CD4-positive, alpha-beta T cell (primary cell): ENCODE data around the gene ATP1B1. TPM values are rescaled to one million over a fixed set of nuclear protein-coding genes. Genes with fewer than 3 reads are reported as not detected.

Source experiments
- ATAC-seq: fragments of 200-7000 bp; cut with Tn5 transposase; one replicate; pipeline ENCODE4 v1.10.0; 2022; ENCODE audit warnings: mild to moderate bottlenecking; ENCODE audit not compliant: poor library complexity
- CTCF ChIA-PET: fragments of 350-600 bp; sonication (Branson Sonifier 250); formaldehyde crosslinking; loops from one replicate; lab custom pipeline; 2021; ENCODE audit warnings: antibody characterized with exemption, inconsistent platforms; lab: Charles Lee
- POLR2A ChIA-PET: fragments of 350-600 bp; sonication (Branson Sonifier 250); formaldehyde crosslinking; loops from one replicate; lab custom pipeline; 2021; ENCODE audit warnings: antibody characterized with exemption, inconsistent platforms; lab: Charles Lee
- DNase-seq, 14 experiments: peaks; one replicate each; pipeline ENCODE4 v3.0.0-alpha.2; 2013 to 2020; ENCODE audit warnings: mixed read lengths in 2 of 14
- H3K27ac ChIP-seq, 2 donors: one replicate each; pipeline versions ENCODE4 v1.5.1 to v1.7.0; 2013; ENCODE audit warnings: low read length in 2 of 2, low read depth in 1 of 2, mild to moderate bottlenecking in 1 of 2
- H3K27me3 ChIP-seq, 2 experiments: 1 replicate in 1 of 2; 2 replicates in 1 of 2; pipeline versions ENCODE4 v1.6.1 to v1.7.0; 2013; ENCODE audit warnings: low read length in 2 of 2, control low read depth in 1 of 2, mild to moderate bottlenecking in 1 of 2, moderate library complexity in 1 of 2; ENCODE audit not compliant: insufficient read depth in 2 of 2, control insufficient read depth in 1 of 2
- H3K36me3 ChIP-seq: one replicate; pipeline ENCODE4 v1.6.1; 2013; ENCODE audit warnings: low read length, control low read depth; ENCODE audit not compliant: insufficient read depth
- H3K4me1 ChIP-seq: one replicate; pipeline ENCODE4 v1.6.1; 2013; ENCODE audit warnings: low read length, control low read depth; ENCODE audit not compliant: insufficient read depth
- H3K4me3 ChIP-seq: one replicate; pipeline ENCODE4 v1.5.1; 2013; ENCODE audit warnings: mild to moderate bottlenecking, low read length, moderate library complexity
- H3K9me3 ChIP-seq, 2 experiments: 1 replicate in 1 of 2; 2 replicates in 1 of 2; pipeline versions ENCODE4 v1.6.1 to v1.7.0; 2013; ENCODE audit warnings: low read length in 2 of 2, mild to moderate bottlenecking in 2 of 2, control low read depth in 1 of 2, moderate library complexity in 1 of 2; ENCODE audit not compliant: control insufficient read depth in 1 of 2, insufficient read depth in 1 of 2
- H3K27ac Mint-ChIP-seq: one replicate; pipeline ENCODE4 v1.8.0; 2020; ENCODE audit warnings: mixed read lengths
- H3K27me3 Mint-ChIP-seq: one replicate; pipeline ENCODE4 v1.8.0; 2021; ENCODE audit warnings: mixed read lengths
- H3K36me3 Mint-ChIP-seq: one replicate; pipeline ENCODE4 v1.8.0; 2021; ENCODE audit warnings: low read depth, mixed read lengths
- H3K4me1 Mint-ChIP-seq: one replicate; pipeline ENCODE4 v1.8.0; 2021; ENCODE audit warnings: low read depth, mixed read lengths
- H3K4me3 Mint-ChIP-seq: one replicate; pipeline ENCODE4 v1.8.0; 2020; ENCODE audit warnings: mild to moderate bottlenecking, mixed read lengths
- H3K9me3 Mint-ChIP-seq: one replicate; pipeline ENCODE4 v1.8.0; 2020; ENCODE audit warnings: mixed read lengths
- intact Hi-C, 2 experiments: fragments of 100-400 bp; cut with DNase I in 1 of 2; cut with micrococcal nuclease in 1 of 2; formaldehyde crosslinking; loops; one replicate each; pipeline versions ENCODE4 v1.15.1 to v1.9.0; 2023 to 2025; cut with DNase I, micrococcal nuclease
- total RNA-seq, 174 experiments: library from RNA in 2 of 174; stranded (reverse) in 2 of 174; gene quantifications; one replicate each; pipeline ENCODE4 v1.2.3 and lab custom pipeline; 2021 to 2026
- TF ChIP-seq, protein P1 (sequence below): fragments of 200-600 bp; IDR thresholded peaks from one replicate; pipeline ENCODE4 v1.8.0; 2022; ENCODE audit warnings: antibody characterized with exemption, mild to moderate bottlenecking

Gene ATP1B1
- total RNA-seq, 2 experiments from 2014 or later, result 3.5 to 4.5 TPM

DNA sequence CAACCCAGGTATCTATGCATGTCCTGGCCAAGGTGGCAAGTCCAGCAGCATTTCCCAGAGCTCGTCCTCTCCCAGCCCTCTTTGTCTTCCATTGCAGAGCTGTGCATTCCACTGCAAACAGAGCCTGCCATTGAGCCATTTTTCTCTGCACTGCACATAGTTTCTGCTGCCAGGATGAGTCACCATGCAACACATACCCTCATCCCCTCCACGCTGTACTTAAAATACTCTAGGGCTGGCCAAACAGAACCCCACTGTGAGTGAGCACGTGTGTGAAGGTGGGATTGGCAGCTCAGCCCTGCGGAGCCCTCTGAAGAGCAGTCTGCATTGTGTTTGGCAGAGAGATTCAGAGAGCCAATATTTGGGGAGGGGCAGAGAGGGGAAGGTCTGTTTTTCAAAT, 3.9 kb upstream of the ATP1B1 start:
- CTCF ChIA-PET, result no interaction called here
- Mint-ChIP-seq H3K36me3 (no peaks in the 10 kb centered on the region), H3K9me3 (no peaks in the 10 kb centered on the region), H3K4me1 (peaks cover 15% of the 10 kb centered on the region), H3K4me3 (no peak overlapping the region), H3K27ac (no peak overlapping the region), H3K27me3 (no peaks in the 10 kb centered on the region)
- DNase-seq (no peak), ATAC-seq (no peak)
- Histone ChIP-seq H3K4me3 (no peak overlapping the region), H3K27me3 (no peaks in the 10 kb centered on the region), H3K36me3 (no peaks in the 10 kb centered on the region), H3K4me1 (peaks cover 17% of the 10 kb centered on the region), H3K27ac (no peak overlapping the region), H3K9me3 (no peaks in the 10 kb centered on the region)
- POLR2A ChIA-PET, result no interaction called here
- intact Hi-C loops, result loop anchor here (10.0 kb wide), 2 partner anchors 658 to 758 kb away; no protein-coding TSS in a partner anchor
- TF ChIP-seq, protein P1, sequence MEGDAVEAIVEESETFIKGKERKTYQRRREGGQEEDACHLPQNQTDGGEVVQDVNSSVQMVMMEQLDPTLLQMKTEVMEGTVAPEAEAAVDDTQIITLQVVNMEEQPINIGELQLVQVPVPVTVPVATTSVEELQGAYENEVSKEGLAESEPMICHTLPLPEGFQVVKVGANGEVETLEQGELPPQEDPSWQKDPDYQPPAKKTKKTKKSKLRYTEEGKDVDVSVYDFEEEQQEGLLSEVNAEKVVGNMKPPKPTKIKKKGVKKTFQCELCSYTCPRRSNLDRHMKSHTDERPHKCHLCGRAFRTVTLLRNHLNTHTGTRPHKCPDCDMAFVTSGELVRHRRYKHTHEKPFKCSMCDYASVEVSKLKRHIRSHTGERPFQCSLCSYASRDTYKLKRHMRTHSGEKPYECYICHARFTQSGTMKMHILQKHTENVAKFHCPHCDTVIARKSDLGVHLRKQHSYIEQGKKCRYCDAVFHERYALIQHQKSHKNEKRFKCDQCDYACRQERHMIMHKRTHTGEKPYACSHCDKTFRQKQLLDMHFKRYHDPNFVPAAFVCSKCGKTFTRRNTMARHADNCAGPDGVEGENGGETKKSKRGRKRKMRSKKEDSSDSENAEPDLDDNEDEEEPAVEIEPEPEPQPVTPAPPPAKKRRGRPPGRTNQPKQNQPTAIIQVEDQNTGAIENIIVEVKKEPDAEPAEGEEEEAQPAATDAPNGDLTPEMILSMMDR, result no peak

DNA sequence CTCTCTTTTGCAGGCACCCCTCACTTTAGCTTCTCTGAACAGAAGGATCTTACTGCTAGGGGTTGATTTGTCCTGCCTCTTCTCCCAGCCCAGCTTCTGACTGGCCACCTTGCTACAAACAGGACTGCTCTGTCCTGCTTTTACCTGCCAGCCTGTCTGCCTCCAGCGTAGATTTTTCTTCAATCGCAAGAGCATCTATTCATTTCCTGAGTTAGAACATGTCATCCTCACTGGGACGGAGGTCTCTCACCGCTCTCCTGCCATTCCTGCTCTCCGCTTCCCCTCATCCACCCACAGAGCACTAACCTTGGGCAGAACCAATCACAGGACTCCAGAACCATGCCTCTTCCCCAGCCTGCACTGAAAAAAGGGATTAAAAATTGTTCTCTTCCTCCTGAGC, 3.5 kb upstream of the ATP1B1 start:
- H3K27me3 Mint-ChIP-seq, result no peaks in the 10 kb centered on the region
- DNase-seq, result no peak
- Histone ChIP-seq H3K9me3 (no peaks in the 10 kb centered on the region), H3K27me3 (no peaks in the 10 kb centered on the region), H3K4me3 (no peak overlapping the region), H3K36me3 (no peaks in the 10 kb centered on the region), H3K27ac (no peak overlapping the region), H3K4me1 (peaks cover 20% of the 10 kb centered on the region)
- no peaks in the 10 kb centered on the region for H3K9me3 Mint-ChIP-seq
- ATAC-seq, result no peak
- TF ChIP-seq, protein P1, result no peak
- ChIA-PET POLR2A (no interaction called here), CTCF (no interaction called here)
- H3K4me1 Mint-ChIP-seq, result peaks cover 19% of the 10 kb centered on the region
- no peak overlapping the region for H3K4me3 Mint-ChIP-seq
- no peak overlapping the region for H3K27ac Mint-ChIP-seq
- no peaks in the 10 kb centered on the region for H3K36me3 Mint-ChIP-seq
- intact Hi-C loops, result loop anchor here (10.0 kb wide), 2 partner anchors 658 to 758 kb away; no protein-coding TSS in a partner anchor

DNA sequence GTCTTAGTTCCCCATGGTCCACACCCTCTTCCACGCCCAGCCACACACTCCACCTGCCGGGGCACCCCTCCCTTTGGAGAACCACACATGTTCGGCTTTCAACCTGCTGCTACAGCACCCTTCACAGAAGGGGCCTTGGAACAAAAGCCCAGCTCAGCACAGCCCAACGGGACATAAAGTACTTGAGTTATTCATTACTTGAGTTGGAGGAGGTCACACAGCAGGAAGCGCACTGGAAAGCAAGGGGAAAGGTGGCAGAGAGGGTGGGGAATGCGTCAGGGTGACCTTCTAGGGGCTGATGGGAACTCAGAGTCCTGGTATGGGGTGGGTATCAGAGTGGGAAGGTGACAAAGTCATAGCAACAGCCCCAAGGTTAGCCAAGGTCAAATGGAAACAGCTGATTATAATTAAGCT, 3.0 kb upstream of the ATP1B1 start:
- Mint-ChIP-seq H3K27ac (no peak overlapping the region), H3K4me1 (peaks cover 24% of the 10 kb centered on the region), H3K36me3 (no peaks in the 10 kb centered on the region), H3K4me3 (no peak overlapping the region), H3K27me3 (no peaks in the 10 kb centered on the region), H3K9me3 (no peaks in the 10 kb centered on the region)
- H3K27ac ChIP-seq, result no peak overlapping the region
- ChIA-PET CTCF (no interaction called here), POLR2A (no interaction called here)
- peaks cover 23% of the 10 kb centered on the region for H3K4me1 ChIP-seq
- ATAC-seq, result no peak
- no peak overlapping the region for H3K4me3 ChIP-seq
- no peaks in the 10 kb centered on the region for H3K27me3 ChIP-seq
- intact Hi-C loops, result loop anchor here (10.0 kb wide), 2 partner anchors 659 to 759 kb away; no protein-coding TSS in a partner anchor
- H3K9me3 ChIP-seq, result no peaks in the 10 kb centered on the region
- H3K36me3 ChIP-seq, result no peaks in the 10 kb centered on the region
- no peak for DNase-seq
- TF ChIP-seq, protein P1, result no peak
